HUDEP-2 (cell line): ENCODE measurements around the gene C1QL4.
"Not testable (repeated sequence)": the region's sequence is repeated elsewhere in the genome, so short reads cannot be mapped to it uniquely, and the experiment has no call there.

ENCODE experiments used
- DNase-seq, 76 experiments: peaks; one replicate each; lab custom pipeline; 2025; ENCODE audit not compliant: unreplicated experiment in 76 of 76; lab: John Stamatoyannopoulos, UW

The C1QL4 gene

GRCh38 chr12:49336645-49337584 lies at the start of gene C1QL4:
Gene C1QL4, minus strand, starts transcription at chr12:49337188. Its CDS starts 711 bp downstream, at chr12:49336477.
- DNase-seq = peak in 67 of 76 experiments; percentile 10 to 85 (median 64)

- DNase-seq = not testable (repeated sequence)
These were observed 43.2 kb upstream of the C1QL4 start for GRCh38 chr12:49380184-49380583.

- no peak for DNase-seq
These were observed 40.4 kb upstream of the C1QL4 start for GRCh38 chr12:49377386-49377785.

GRCh38 chr12:49375406-49375805 lies 38.4 kb upstream of the C1QL4 start:
- DNase-seq = no peak

GRCh38 chr12:49370539-49370938 lies 33.6 kb upstream of the C1QL4 start:
- DNase-seq = no peak

- peak in 21 of 76 experiments; percentile 5 to 42 (median 22) for DNase-seq
These were observed 32.6 kb upstream of the C1QL4 start for GRCh38 chr12:49369411-49370145.

- no peak for DNase-seq
These were observed 31.2 kb upstream of the C1QL4 start for GRCh38 chr12:49368240-49368600.

GRCh38 chr12:49367381-49368239 lies 30.6 kb upstream of the C1QL4 start, which contains the start of gene SPATS2:
Gene SPATS2, plus strand, starts transcription at chr12:49367462. Its CDS starts 93,551 bp downstream, at chr12:49461013.
- DNase-seq = peak in 5 of 76 experiments; percentile 51 to 84 (median 75)

- DNase-seq = peak in 72 of 76 experiments; percentile 24 to 85 (median 72)
These were observed 29.8 kb upstream of the C1QL4 start for GRCh38 chr12:49366652-49367380.

GRCh38 chr12:49366096-49366651 lies 29.2 kb upstream of the C1QL4 start:
- peak in 8 of 76 experiments; percentile 40 to 65 (median 52) for DNase-seq

GRCh38 chr12:49365542-49365941 lies 28.6 kb upstream of the C1QL4 start:
- peak in 29 of 76 experiments; percentile 7 to 64 (median 24) for DNase-seq

- no peak for DNase-seq
These were observed 28.0 kb upstream of the C1QL4 start for GRCh38 chr12:49364989-49365388.

GRCh38 chr12:49362077-49362476 lies 25.1 kb upstream of the C1QL4 start:
- DNase-seq = no peak

- DNase-seq = no peak
These were observed 22.7 kb upstream of the C1QL4 start for GRCh38 chr12:49359671-49360070.

- peak in 48 of 76 experiments; percentile 4 to 67 (median 34) for DNase-seq
These were observed 21.6 kb upstream of the C1QL4 start for GRCh38 chr12:49358483-49359141.

GRCh38 chr12:49357103-49357678 lies 20.2 kb upstream of the C1QL4 start:
- DNase-seq = peak in 10 of 76 experiments; percentile 10 to 32 (median 16)

- no peak for DNase-seq
These were observed 18.9 kb upstream of the C1QL4 start for GRCh38 chr12:49355913-49356312.

- DNase-seq = no peak
These were observed 15.4 kb upstream of the C1QL4 start for GRCh38 chr12:49352351-49352750.
